ENCODE measurements around the gene CELA3A. TPM values are rescaled to one million over a fixed set of nuclear protein-coding genes. Genes with fewer than 3 reads are reported as not detected.
"Not testable (repeated sequence)": the region's sequence is repeated elsewhere in the genome, so short reads cannot be mapped to it uniquely, and the experiment has no call there.

Gene CELA3A
- total and polyA plus RNA-seq, 2 of the 8 experiments (the other 6 are each of a cell fraction or from before 2014, with no cell fraction given), result not detected

- H2BK15ac ChIP-seq (ENCODE audit: low read length); H3K79me2 ChIP-seq (ENCODE audit: control insufficient read depth in 1 of 2, insufficient read depth in 2 of 2, low read length in 2 of 2); H2BK5ac ChIP-seq (ENCODE audit: low read depth, low read length); H3K18ac ChIP-seq (ENCODE audit: extremely low read depth, low read length); H2AFZ ChIP-seq (ENCODE audit: low read length); H3K4ac ChIP-seq (replicated peaks; ENCODE audit: insufficient read length, low read depth, low read length); H3K23ac ChIP-seq (ENCODE audit: insufficient read length); H4K20me1 ChIP-seq (replicated peaks in 1 of 2; ENCODE audit: control insufficient read depth in 1 of 2, insufficient read depth in 2 of 2, low read length in 2 of 2); H4K91ac ChIP-seq (replicated peaks; ENCODE audit: insufficient read length, low read length); H2AK5ac ChIP-seq (ENCODE audit: low read depth, low read length); H3K14ac ChIP-seq (ENCODE audit: insufficient read length); H3K4me2 ChIP-seq (ENCODE audit: insufficient read depth in 1 of 2, low read depth in 2 of 2, low read length in 2 of 2); H2BK120ac ChIP-seq (replicated peaks; ENCODE audit: low read depth, low read length); H4K8ac ChIP-seq (ENCODE audit: extremely low read depth, insufficient read depth, low read length); H3K56ac ChIP-seq (replicated peaks; ENCODE audit: insufficient read length, low read depth, low read length); H3K36me3 ChIP-seq (ENCODE audit: control insufficient read depth in 2 of 4, insufficient read depth in 4 of 4, low read length in 3 of 4); H3K79me1 ChIP-seq (ENCODE audit: low read depth, low read length); H3K9ac ChIP-seq (replicated peaks in 1 of 4; ENCODE audit: extremely low read depth in 1 of 4, low read depth in 3 of 4, low read length in 3 of 4); DNase-seq (ENCODE audit: low read depth in 1 of 2, low spot score in 2 of 2); H3K4me3 ChIP-seq (ENCODE audit: extremely low read depth in 1 of 4, insufficient read depth in 2 of 4, low read depth in 3 of 4, low read length in 4 of 4); H3K4me1 ChIP-seq (replicated peaks in 1 of 4; ENCODE audit: control insufficient read depth in 3 of 4, insufficient read depth in 4 of 4, low read length in 3 of 4); FAIRE-seq; H3K27ac ChIP-seq (ENCODE audit: low read depth, low read length); H3K9me3 ChIP-seq (ENCODE audit: insufficient read depth in 2 of 2, low read depth in 1 of 2, low read length in 1 of 2); H3K23me2 ChIP-seq (ENCODE audit: low read depth, low read length); H3K27me3 ChIP-seq (replicated peaks in 1 of 4; ENCODE audit: control insufficient read depth in 3 of 4, extremely low read depth in 1 of 4, insufficient read depth in 3 of 4, low read length in 3 of 4); H2BK20ac ChIP-seq (ENCODE audit: low read length); H4K5ac ChIP-seq (ENCODE audit: insufficient read length, low read depth, low read length); H2BK12ac ChIP-seq (ENCODE audit: low read depth, low read length); POLR2A ChIA-PET (ENCODE audit: partially characterized antibody): not testable (repeated sequence)
- CTCF ChIA-PET (ENCODE audit: partially characterized antibody), result interaction anchor here (0.6 kb wide), 1 partner anchor 42 kb away, joined by 3 read pairs; no protein-coding TSS in a partner anchor
- 92% methylated on average over 8 of the region's 8 CpGs; no CpG with 5 or more reads in 1 of the 2 experiments for WGBS, 2 experiments (ENCODE audit: extremely low coverage in 1 of 2, insufficient coverage in 1 of 2, insufficient read length in 1 of 2, insufficient replicate concordance in 2 of 2, low coverage in 1 of 2, low lambda C conversion rate in 2 of 2, missing lambda C conversion rate in 1 of 2)
Measured at GRCh38 chr1:21973948-21974347, 27.5 kb upstream of the CELA3A start.

DNA sequence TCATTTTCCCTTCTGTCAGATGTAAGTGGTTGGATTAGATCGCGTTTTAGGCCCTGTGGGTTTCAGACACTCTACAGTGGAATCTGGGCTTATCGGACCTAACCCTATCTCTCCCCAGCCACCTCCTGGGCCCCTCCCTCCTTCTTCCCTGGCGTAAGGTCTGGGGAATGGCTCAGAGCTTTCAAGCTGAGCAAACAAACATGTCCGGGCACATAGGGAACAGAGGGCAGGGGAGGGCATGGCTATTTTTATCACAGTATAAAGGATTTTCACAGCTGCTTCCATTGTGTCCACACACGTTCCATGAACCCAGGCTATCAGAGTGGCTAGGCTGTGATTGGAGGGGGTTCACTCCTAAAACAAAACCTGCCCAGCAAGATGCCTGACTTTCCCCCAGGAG is 26.8 kb upstream of the CELA3A start:
- H2BK120ac ChIP-seq (replicated peaks; ENCODE audit: low read depth, low read length); H4K91ac ChIP-seq (replicated peaks; ENCODE audit: insufficient read length, low read length); H2BK5ac ChIP-seq (ENCODE audit: low read depth, low read length); H3K23ac ChIP-seq (ENCODE audit: insufficient read length); H3K4me3 ChIP-seq (ENCODE audit: extremely low read depth in 1 of 4, insufficient read depth in 2 of 4, low read depth in 3 of 4, low read length in 4 of 4); H3K18ac ChIP-seq (ENCODE audit: extremely low read depth, low read length); H3K79me1 ChIP-seq (ENCODE audit: low read depth, low read length); H3K4me1 ChIP-seq (replicated peaks in 1 of 4; ENCODE audit: control insufficient read depth in 3 of 4, insufficient read depth in 4 of 4, low read length in 3 of 4); H2BK12ac ChIP-seq (ENCODE audit: low read depth, low read length); H3K4me2 ChIP-seq (ENCODE audit: insufficient read depth in 1 of 2, low read depth in 2 of 2, low read length in 2 of 2); H2AK5ac ChIP-seq (ENCODE audit: low read depth, low read length); H4K8ac ChIP-seq (ENCODE audit: extremely low read depth, insufficient read depth, low read length); H3K79me2 ChIP-seq (ENCODE audit: control insufficient read depth in 1 of 2, insufficient read depth in 2 of 2, low read length in 2 of 2); H3K23me2 ChIP-seq (ENCODE audit: low read depth, low read length); H3K27me3 ChIP-seq (replicated peaks in 1 of 4; ENCODE audit: control insufficient read depth in 3 of 4, extremely low read depth in 1 of 4, insufficient read depth in 3 of 4, low read length in 3 of 4); H3K14ac ChIP-seq (ENCODE audit: insufficient read length); H3K4ac ChIP-seq (replicated peaks; ENCODE audit: insufficient read length, low read depth, low read length); H3K27ac ChIP-seq (ENCODE audit: low read depth, low read length); H2BK15ac ChIP-seq (ENCODE audit: low read length); H2BK20ac ChIP-seq (ENCODE audit: low read length); H4K20me1 ChIP-seq (replicated peaks in 1 of 2; ENCODE audit: control insufficient read depth in 1 of 2, insufficient read depth in 2 of 2, low read length in 2 of 2); CTCF ChIA-PET (ENCODE audit: partially characterized antibody); H4K5ac ChIP-seq (ENCODE audit: insufficient read length, low read depth, low read length); FAIRE-seq; DNase-seq (ENCODE audit: low read depth in 1 of 2, low spot score in 2 of 2); H3K9ac ChIP-seq (replicated peaks in 1 of 4; ENCODE audit: extremely low read depth in 1 of 4, low read depth in 3 of 4, low read length in 3 of 4); H3K36me3 ChIP-seq (ENCODE audit: control insufficient read depth in 2 of 4, insufficient read depth in 4 of 4, low read length in 3 of 4); H2AFZ ChIP-seq (ENCODE audit: low read length); H3K9me3 ChIP-seq (ENCODE audit: insufficient read depth in 2 of 2, low read depth in 1 of 2, low read length in 1 of 2); H3K56ac ChIP-seq (replicated peaks; ENCODE audit: insufficient read length, low read depth, low read length); POLR2A ChIA-PET (ENCODE audit: partially characterized antibody): not testable (repeated sequence)
- WGBS, 2 experiments (ENCODE audit: extremely low coverage in 1 of 2, insufficient coverage in 1 of 2, insufficient read length in 1 of 2, insufficient replicate concordance in 2 of 2, low coverage in 1 of 2, low lambda C conversion rate in 2 of 2, missing lambda C conversion rate in 1 of 2), result 84% methylated on average over 6 of the region's 6 CpGs; no CpG with 5 or more reads in 1 of the 2 experiments
